TTC549 (cell line): ENCODE results near the gene HOXB1.
"Not testable (repeated sequence)": the region's sequence is repeated elsewhere in the genome, so short reads cannot be mapped to it uniquely, and the experiment has no call there.

Experiments used
- FAIRE-seq: peaks from 2 replicates; lab custom pipeline; 2012; peaks lifted over from hg19 to GRCh38; lab: Jason Lieb, UNC

HOXB1 gene

DNA sequence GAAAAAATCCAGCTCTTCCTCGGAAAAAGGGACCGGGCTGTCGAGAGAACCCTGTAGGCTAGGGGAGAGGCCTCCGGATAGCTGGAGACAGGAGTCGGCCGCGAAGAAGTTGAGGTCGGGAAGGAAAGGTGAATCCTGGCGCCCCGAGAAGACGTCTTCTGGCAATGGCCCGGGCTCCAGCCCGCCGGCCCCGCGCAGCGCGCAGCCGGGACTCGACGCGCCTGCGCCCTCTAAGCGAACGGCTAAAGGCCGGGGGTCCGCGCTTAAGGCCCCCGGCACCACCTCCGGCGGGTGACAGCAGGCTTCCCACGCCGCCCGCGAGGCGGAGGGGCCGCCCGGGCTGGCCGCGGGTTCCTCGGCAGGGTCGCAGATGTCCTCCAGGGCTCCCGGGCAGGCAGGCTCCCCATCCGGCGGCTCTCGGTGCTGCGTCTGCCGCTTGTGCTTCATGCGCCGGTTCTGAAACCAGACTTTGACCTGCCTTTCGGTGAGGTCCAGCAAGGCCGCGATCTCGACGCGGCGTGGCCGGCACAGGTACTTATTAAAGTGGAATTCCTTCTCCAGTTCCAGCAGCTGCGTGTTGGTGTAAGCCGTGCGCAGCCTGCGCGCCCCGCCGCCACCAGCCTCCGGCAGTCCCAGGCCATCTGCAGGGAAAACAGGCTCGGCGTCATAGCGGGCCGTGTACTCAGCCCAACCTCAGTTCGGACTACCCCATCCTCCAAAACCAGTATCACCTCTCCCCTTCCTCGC lies 12.5 kb upstream of the HOXB1 start:
- no peak for FAIRE-seq

DNA sequence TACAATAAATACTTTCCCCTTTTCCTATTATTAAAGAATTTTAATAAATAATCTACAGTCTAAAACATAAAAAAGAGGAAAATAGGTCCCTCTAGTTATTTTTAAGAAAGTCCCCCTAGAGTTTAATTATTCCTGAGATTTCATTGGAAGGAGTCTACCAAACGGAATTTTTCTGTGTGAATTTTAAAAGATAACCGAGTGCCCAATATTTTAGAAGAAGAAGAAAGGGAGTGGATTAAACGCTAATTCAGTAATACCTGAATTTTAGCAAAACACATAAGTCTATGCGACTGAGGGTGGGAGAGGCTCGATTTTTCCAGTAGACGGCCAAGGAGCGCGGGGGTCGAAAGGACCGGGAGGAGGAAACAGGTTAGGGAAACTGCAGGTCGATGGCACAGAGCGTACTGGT lies 11.9 kb upstream of the HOXB1 start:
- FAIRE-seq = no peak

DNA sequence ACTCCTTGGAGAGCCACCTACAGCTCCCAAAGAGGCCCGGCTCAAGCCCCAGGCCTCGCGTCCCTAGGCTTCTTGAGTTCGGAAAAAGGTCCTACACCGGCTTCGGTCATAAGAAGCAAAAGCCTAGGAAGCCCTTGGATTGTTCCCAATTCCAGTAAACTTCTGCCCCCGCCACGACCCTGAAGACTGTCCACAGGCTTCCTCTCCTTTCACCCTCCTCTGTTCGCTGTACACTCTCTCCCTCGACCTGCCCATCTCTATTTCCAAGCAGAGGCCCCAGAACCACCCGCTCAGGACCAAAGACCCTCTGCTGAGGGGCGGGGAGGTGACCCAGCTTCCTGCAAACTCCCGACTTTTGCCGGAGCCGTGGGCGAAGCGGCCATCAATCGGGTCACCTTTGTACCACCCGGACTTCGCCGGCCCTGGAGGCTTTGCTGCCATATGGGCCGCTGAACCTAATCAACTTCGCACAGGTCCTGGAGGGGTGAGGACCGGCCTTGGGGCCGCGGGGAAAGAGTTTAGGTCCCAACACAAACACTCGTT lies 11.4 kb upstream of the HOXB1 start:
- FAIRE-seq = no peak

DNA sequence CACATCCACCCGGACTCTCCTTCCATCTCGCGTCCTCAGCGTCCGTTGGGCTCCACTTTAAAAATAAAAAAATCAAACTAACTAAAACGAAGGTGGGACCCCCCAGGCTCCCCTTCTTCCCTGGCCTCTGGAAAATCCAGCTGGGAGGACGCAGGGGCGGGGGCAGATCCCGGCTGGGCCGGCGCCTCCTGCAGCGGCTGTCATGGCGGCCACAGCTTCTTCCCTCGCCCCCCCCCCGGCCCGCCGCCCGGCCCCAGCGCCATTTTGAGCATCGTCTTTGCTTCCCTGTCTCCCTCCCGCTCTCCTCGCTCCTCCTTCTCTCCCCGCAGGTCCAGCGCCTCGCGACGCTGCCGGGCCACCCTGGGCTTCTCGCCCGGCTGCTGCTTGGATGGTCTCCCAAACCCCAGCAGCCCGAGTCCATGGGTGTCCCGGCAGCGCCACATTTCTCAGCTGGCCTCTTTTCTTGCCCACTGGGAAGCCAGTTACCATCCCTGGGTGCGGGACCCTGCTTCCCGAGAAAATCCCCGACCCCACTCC lies 10.8 kb upstream of the HOXB1 start:
- no peak for FAIRE-seq

DNA sequence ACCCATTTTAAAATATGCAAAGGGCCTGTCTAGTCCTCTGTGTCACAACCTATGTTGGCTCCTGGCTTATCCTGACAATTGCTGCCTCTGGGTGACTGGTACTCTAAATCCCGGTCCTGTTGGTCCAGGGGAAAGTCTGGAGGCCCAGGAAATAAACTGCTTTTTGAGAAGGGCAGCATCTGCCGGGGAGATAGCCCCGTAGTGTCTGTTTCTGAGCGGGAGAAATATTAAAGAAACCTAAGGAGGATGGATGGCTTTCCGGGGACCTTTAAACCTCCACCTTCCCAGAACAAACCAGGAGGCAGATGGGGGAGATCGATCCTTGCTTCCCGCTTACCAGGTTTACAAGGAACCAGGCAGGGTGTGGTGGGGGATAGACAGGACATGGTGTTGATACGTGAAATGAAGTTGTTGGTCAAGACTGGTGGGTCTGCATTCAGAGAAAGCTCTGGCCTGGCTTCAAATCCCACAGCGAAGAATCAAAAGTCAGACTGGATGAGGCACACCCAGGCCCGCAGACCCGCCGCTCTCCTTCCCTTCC lies 10.3 kb upstream of the HOXB1 start:
- FAIRE-seq = no peak

DNA sequence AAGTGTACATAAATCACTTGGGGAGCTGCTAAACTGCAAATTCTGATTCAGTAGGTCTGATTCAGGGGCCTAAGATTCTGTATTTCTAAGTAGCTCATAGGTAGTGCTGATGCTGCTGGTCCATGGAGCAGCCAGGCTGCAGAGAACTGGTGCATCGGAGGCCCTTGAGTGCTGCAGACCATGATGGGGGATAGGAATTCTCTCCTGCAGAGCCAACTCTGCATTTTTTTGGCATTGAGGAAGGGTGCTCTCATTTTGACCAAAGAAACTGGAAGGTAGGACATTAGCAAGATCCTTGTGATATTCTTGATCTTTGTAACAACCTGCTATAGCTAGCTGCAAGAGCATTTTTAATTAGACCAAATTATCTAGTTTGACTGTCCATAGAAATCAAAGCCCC lies 9.4 kb upstream of the HOXB1 start:
- FAIRE-seq = no peak

DNA sequence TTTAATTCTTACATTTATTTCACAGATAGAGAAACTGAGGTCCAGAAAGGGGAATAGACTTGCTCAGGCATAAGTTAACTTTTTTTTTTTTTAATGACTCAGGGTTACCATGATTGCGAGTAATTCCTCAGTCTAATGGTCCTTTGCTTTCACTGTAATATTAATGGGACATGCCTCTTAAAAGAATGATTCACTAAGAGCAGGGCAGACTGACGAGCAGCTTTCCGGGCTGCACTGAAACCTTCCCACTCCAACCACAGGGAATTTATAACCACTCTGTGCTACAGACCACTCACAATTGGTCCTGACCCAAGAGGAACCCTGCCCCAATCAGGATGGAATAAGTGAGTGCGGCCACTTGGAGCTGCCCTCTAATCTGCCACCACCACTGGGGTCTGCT lies 8.4 kb upstream of the HOXB1 start:
- FAIRE-seq = no peak

DNA sequence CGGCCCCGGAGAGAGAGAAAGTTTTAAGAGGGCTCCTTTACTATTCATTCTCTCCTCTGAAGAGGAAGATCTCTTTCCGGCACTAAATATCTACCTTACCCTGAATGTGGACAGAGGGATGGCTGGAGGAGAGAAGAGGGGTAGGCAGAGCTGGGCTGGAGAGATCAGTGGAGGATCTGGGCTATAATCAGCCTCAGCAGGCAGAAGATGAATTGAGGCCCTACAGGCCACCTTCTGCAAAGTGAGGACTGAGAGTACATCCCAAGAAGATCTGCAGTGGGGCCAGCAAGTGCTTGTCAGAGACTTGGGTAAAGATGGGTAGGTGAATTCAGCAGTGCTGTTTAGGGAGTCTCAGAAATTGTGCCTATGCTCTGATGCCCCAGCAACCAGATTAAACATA lies 6.5 kb upstream of the HOXB1 start:
- no peak for FAIRE-seq

DNA sequence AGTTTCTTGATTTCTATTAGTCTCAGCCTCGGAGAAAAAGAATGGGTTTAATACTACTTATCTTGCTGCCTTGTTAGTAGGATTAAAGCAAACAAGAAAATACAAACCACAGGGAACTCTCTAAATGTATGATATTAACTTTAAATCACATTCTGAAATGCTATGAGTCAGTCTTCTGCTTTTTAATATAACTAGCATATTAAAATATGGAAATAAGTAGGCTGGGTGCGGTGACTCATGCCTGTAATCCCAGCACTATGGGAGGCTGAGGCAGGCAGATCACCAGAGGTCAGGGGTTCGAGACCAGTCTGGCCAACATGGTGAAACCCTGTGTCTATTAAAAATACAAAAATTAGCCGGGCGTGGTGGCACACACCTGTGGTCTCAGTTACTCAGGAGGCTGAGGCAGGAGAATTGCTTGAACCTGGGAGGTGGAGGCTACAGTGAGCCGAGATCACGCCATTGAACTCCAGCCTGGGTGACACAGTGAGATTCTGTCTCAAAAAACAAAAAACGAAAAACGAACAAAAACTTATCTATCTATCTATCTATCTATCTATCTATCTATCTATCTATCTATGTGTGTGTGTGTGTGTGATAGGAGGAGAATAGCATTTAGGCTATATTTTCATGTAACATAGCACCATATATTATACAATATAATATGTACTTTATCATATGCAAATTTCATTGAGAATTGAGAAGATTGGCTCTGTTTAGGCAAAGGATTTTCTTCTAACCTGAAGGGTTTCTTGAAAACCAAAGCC lies 5.2 kb upstream of the HOXB1 start:
- FAIRE-seq = not testable (repeated sequence)

DNA sequence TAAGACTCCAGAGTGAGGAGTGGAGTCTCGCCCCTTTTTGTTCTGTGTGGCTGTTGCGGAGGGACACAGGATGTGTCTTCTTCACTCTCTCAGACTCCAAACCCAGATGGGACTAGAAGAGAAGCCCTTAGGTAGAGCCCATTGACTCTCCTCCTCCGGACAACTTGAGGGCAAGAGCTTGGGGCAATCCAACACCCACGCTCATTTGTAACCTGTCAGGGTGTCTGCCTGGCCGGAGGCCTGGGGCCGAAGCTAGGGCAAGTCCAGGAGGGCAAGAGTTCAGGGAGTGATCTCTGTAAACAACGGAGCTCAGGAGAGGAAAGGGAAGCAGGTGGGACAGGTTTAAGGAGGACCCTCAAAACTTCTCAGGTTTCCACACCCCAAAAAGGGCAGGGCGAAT lies 1.4 kb upstream of the HOXB1 start:
- no peak for FAIRE-seq

DNA sequence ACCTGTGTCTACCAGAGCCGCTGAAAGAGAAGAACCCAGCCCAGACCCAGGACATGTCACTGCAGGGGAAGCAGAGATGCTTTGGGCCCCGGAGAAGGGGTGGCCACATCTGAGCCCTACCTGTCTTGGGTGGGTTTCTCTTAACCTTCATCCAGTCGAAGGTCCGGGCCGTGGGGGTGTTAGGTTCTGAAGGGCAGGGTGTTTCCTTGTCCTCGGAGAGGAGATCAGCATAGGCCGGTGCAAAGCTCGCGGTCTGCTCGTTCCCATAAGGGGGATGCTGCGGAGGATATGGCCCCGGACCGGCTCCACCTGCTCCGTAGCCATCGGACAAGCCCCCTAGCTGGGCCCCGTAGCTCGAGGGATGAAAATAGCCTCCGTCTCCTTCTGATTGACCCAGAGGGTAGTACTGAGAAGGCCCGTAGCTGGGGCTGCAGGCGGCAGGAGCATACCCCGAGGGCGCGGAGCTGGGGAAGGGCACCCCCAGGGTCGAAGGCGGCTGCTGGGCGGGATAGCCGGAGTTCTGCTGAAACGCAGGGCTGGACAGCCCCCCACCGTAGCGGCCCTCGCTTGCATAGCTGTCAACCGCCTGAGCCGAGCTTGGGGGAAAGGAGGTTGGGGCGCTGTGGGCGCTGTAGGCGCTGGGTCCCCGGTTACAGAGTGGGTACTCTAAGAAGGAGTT lies 464 bp downstream of the HOXB1 start:
- FAIRE-seq = no peak

DNA sequence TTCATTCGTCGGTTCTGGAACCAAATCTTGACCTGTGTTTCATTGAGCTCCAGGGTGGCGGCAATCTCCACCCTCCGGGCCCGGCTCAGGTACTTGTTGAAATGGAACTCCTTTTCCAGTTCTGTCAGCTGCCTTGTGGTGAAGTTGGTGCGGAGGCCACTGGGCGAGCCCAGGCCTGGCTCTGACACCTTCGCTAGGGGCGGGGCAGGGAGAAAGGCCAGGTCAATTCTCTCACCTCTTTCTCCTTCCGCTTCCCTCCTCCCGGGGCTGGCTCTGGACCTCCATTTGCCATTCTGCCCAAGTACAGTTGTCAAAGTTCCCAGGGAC lies 1.2 kb downstream of the HOXB1 start:
- no peak for FAIRE-seq

DNA sequence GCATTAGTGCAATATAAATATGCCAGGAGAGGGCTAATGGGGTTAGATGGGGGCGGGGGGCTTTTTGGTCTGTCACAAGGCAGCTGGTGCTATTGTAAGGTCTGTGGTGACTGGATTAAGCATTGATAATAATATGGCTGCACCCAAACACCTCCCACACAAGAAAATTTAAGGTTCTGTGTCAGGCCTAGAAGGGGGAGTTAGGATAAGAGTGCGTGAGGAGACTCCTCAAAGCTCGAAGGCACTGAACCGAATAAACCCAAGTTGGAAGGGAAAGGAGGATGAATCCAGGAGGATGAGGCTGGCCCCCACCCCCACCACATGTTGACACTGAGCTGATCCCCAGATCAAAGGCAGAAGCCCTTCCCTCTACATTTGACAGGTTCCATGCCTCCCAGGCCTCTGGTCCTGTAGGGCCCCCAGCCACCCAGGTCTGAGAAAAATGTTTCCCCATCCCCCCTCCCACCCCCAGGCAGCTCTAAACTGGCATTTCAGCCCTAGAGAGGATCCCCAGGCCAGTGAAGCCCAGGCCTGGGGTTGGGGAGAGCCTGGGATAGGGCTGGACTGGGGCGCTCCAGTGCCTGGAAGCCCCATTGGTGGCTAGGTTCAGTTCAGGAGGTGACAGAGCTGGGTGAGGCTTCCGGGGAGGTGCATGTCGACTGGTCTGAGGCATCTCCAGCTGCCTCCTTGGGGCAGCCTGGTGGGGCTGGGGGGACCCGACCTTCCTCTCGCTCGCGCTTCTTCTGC lies 1.7 kb downstream of the HOXB1 start:
- FAIRE-seq = no peak

DNA sequence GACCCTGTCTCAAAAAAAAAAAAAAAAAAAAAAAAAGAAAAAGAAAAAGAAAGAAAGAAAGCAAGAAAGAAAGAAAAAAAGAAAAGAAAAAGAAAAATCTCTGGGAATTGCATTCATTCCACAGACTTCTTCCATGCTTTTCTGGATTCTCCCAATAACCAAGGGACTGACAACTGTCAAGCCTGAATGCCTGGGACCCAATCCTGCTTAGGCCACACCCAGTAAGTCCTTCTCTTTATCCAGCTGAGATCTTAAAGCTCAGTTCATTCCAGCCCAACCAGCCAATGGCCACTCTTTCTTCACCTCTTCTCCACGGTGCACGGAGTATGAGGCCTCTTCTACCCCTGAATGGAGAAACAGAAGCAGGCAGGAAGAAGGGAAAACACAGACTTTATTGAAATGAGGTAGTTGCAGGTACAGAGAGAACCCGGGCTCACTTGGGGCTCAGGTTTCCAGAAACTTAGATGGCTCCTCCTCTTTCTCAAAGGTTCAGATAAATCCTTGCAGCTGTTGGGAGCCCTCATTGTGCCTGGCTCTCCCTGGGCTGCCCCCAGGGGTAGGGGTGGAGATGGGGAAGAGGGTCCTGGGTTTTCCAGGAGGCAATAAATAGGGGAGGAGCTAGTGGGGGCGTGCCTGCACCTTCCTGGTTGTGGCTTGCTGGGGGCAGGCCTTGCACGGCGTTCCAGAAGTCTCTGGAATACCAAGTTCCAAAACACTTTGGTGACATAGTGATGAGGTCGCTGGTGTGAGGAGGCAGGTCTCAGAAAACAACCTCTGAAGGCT lies 2.5 kb downstream of the HOXB1 start:
- no peak for FAIRE-seq

DNA sequence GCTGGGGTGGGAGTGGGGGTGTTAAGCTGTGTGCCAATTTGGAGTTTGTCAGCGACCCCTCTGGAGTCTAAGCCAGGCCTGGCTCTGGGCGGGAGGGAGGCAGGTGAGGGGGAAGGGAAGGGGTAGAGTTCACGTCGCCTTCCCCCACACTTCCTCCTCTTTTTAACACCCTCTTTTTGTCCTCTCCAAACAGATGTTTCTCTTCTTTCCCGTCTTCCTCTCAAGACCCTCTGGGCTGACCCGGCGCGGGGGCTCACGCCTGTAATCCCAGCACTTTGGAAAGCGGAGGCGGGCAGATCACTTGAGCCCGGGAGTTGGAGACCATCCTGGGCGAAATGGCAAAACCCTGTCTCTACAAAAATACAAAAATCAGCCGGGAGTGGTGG lies 3.3 kb downstream of the HOXB1 start:
- FAIRE-seq = no peak

DNA sequence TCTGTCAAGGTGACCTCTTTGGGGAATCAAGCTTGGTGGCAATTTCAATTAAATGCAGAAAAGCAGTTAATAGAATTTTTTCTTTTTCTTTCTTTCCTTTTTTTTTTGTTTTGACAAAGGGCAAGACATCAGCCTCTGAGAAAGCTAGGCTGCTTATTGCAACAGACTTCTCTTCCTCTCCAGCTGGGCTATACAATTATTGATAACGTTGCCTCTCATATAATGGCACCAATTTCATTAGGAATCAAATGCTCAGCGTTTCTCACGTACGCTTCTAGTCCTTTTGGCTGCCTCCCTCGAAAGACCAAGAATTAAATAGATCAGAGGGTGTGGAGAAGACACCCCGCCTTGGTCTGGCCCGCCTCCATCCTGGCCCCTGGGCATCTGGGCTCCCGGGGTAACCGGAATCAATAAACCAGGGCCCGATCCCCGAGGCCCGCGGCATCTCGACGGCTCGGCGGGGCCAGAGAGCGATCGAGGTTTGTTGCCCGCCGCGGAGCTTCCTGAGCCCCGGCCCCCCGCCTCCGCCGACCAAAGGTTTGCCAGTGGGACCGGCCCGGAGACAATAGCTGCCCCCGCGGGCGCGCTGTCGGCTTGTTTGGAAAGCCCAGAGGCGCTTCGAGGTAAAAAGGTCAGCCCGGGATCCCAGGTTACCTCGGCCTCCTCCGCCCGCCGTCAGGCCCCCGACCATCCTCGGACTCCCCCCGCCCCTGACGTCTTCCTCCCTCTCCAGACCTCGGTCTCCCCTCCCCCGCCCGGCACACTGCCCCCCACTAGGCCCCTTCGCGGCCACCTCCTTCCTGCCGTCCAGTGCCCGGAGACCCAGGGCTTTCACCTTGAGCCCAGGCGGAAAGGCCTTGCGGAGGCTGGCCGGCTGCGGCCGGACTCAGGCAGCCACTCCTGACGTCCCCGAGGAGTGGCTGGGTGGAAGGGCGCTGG lies 3.9 kb downstream of the HOXB1 start:
- FAIRE-seq = no peak

DNA sequence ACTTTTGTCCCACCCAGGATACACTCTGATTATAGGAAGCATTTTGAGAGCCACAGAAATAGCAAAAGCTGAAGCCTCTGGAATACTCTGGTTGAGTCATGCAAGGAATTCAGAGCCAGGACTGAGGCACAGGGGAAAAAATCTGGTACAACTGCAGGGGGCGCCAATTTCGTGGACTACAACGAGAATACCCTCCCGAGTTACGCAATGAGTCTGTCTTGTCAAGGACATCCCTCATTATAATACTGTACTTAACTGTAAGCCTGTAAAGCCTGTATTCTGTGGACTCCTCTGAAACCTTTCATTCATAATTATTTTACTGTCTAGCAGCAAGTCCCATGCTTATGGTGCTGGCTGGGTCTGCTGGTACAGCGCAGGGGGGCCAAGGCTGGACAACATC lies 7.8 kb downstream of the HOXB1 start:
- no peak for FAIRE-seq

DNA sequence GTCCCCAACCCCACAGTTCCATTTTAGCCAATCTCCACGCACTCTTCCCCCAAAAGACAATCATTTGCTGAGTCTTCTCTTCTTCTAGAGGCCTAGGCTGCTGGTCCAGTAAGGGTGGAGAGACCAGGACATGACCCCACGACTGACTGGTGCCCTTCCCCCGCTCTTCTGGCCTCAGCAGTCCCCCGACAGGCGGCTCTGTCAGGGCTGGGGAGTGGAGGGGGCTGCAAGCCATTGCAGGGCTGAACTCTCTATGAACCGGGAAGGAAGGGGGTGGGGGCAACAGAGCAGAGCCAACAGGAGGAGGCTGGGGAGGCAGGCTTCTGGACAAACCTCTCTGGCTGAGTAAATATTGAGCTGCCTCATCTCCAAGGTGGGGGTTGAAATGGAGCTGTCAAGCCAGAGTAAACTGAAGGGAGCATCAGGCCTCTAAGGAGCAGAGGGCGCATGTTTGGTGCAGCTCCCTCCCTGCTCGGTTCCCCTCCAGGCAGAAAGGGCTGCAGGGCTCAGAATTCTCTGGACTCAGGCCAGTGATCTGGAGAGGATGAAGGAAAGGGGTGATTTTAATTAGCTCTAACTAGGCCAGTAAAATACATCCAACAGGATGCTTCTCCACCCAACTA lies 8.7 kb downstream of the HOXB1 start:
- no peak for FAIRE-seq

DNA sequence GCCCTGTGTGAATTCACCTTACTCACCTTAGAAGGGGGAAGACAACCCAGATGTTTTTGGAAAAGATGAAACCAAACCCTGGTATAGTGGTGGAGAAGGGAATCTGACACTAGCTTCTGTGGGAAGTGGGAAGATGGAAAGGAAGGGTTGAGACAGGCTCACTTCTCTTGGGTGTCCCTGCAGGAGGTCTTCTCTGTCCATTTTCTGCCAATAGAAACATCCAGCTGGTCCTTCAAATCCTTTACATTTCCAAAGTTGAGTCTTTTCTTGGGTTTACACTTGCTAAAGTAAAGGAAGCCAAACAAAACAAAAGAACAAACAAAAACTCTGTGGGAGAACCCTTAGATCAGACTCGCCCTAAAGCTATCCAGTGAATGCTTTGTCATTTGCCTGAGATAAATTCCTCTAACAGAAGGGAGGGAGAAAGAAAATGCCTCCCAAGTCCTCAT lies 10.2 kb downstream of the HOXB1 start:
- FAIRE-seq = no peak

DNA sequence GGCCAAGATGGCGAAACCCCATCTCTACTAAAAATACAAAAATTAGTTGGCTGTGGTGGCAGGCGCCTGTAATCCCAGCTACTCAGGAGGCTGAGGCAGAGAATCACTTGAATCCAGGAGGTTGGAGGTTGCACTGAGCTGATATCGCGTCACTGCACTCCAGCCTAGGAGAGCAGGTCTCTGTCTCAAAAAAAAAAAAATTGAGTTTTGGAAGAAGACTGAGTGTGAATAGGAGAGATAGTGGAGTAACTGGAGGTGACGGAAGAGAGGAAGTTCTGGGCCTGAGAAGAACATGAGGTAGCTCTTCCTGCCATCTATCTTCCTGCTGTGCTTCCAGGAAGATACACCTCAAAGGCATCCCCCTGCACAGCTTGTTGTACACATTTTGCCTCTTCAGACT lies 11.4 kb downstream of the HOXB1 start:
- no peak for FAIRE-seq
